Muscle of leg (tissue), 11 donors: Measurements from ENCODE around the gene CACNA1D. TPM values are rescaled to one million over a fixed set of nuclear protein-coding genes. Genes with fewer than 3 reads are reported as not detected.
A peak's percentile ranks its signal among the peaks of the same experiment; 100 is the strongest.

Source experiments
- DNase-seq: peaks from one replicate; pipeline ENCODE4 v3.0.0; 2013
- H3K27ac ChIP-seq: one replicate; pipeline ENCODE4 v1.5.1; 2013; ENCODE audit warnings: mild to moderate bottlenecking, low read length, control low read depth
- H3K27me3 ChIP-seq: one replicate; pipeline ENCODE4 v1.6.1; 2013; ENCODE audit warnings: low read length; ENCODE audit not compliant: control insufficient read depth, insufficient read depth
- H3K36me3 ChIP-seq: one replicate; pipeline ENCODE4 v1.6.1; 2013; ENCODE audit warnings: low read length; ENCODE audit not compliant: control insufficient read depth, insufficient read depth
- H3K4me1 ChIP-seq: one replicate; pipeline ENCODE4 v1.6.1; 2013; ENCODE audit warnings: low read length; ENCODE audit not compliant: control insufficient read depth, insufficient read depth
- H3K4me3 ChIP-seq: one replicate; pipeline ENCODE4 v1.5.1; 2013; ENCODE audit warnings: low read length, control low read depth
- H3K9me3 ChIP-seq: replicated peaks from 2 replicates; pipeline ENCODE4 v1.6.1; 2013; ENCODE audit warnings: low read depth, low read length; ENCODE audit not compliant: control insufficient read depth
- WGBS: methylation state at CpG from one replicate; pipeline ENCODE4 v1.1.5; 2013; ENCODE audit warnings: missing lambda C conversion rate; ENCODE audit not compliant: insufficient coverage; 5-methylcytosine and 5-hydroxymethylcytosine counted together
- polyA plus RNA-seq, 8 donors: library from polyadenylated mRNA; unstranded; fragments of 120-200 nt; gene quantifications; one replicate each; pipeline versions ENCODE4 v1.2.1 to v1.2.3, GENCODE V29; 2013; ENCODE audit warnings: inconsistent platforms in 1 of 8, low replicate concordance in 1 of 8; ENCODE audit not compliant: insufficient read length in 8 of 8, insufficient read depth in 1 of 8
- total RNA-seq: library from RNA; stranded (reverse); fragments of 120-200 nt; gene quantifications from one replicate; pipeline ENCODE4 v1.2.4, GENCODE V29; 2013

The CACNA1D gene
- total and polyA plus RNA-seq, 9 donors: 0.86 to 6.3 (median 2.1) TPM

DNA sequence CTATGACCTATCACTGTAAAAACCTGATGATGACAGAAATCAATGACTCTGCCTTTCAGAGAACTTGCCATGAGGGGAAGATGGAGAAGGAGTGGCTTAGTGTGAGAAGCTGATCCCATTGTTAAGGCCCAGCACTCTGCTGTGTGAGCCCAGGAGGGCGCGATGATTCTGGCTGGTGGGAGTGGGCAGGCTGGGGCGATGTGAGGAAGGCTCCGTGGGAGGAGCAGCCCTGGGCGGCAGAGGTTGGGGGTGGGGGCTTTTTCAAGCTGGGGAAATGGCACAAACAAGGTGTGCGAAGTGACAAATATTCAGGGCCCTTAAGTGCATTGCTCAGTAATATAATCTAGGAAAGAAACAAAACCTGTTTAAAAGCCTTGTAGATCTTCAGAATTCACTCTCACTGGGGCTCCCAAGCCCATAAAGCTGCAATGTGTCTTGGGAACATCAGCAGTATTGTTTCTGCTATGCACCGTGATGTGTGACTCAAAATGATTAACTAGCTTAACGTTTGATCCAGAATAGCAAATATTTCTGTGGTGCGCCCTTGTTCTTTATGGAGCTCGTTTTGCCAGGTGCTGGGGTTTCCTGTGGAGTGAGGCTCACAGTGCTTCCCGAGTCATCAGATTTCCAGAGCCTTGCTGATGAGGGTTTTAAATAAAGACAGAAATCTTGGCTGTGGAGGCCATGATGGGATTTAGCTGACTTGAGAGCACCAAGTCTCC is 210.8 kb downstream of the CACNA1D start:
- no peaks in the 10 kb centered on the region for H3K9me3 ChIP-seq
- DNase-seq: no peak
- H3K4me1 ChIP-seq: peaks cover 10% of the 10 kb centered on the region
- no peak overlapping the region for H3K4me3 ChIP-seq
- H3K36me3 ChIP-seq: no peaks in the 10 kb centered on the region
- no peak overlapping the region for H3K27ac ChIP-seq
- peaks cover 3% of the 10 kb centered on the region for H3K27me3 ChIP-seq
- 56% methylated on average over 8 of the region's 11 CpGs for WGBS

DNA sequence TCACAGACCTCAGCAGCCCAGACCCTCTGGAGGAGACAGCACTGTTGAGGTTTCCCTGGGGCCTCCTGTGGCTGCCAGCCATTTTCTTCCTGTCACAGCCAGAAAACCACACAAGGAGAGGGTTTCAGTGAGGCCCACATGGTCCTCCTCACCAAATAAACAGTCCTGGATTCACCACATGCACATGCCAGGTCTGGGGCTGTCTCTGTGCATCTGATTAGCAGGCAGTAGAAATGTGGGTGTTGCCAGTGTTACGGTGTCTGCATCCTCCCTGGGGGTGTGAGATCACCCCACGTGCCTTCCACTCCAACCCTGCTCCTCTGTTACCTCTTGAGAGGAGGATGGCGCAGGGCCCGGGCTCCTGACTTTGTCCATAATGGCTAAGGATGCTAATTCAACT is 211.4 kb downstream of the CACNA1D start:
- no peak for DNase-seq
- H3K4me3 ChIP-seq: no peak overlapping the region
- no peak overlapping the region for H3K27ac ChIP-seq
- 70% methylated on average over 4 of the region's 4 CpGs for WGBS
- H3K4me1 ChIP-seq: peaks cover 10% of the 10 kb centered on the region
- H3K36me3 ChIP-seq: no peaks in the 10 kb centered on the region
- H3K27me3 ChIP-seq: peaks cover 3% of the 10 kb centered on the region
- no peaks in the 10 kb centered on the region for H3K9me3 ChIP-seq

DNA sequence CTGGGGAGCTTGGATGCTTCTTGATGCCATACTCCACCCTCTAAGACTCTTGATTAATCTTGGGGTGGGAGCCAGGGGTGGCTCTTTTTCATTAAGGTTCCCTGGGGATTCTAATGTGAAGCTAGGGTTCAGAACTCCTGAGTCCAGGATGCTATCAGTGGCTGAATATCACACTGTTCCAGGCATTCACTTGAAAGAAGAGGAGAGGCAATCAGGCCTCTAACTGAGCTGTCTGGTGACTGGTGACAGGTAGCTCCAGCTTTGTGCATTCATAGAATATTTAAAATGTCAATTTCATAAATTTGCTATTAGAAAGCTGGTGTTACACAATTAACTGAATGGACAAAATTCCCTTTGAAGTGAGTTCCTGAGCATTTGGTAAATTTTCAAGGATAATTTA is 212.8 kb downstream of the CACNA1D start:
- Histone ChIP-seq H3K36me3 (no peaks in the 10 kb centered on the region), H3K27ac (no peak overlapping the region), H3K9me3 (no peaks in the 10 kb centered on the region), H3K27me3 (peaks cover 3% of the 10 kb centered on the region), H3K4me1 (peaks cover 10% of the 10 kb centered on the region), H3K4me3 (no peak overlapping the region)
- no peak for DNase-seq

- H3K4me1 ChIP-seq: peaks cover 10% of the 10 kb centered on the region
- H3K4me3 ChIP-seq: no peak overlapping the region
- no peak for DNase-seq
- no peak overlapping the region for H3K27ac ChIP-seq
- H3K36me3 ChIP-seq: no peaks in the 10 kb centered on the region
- H3K27me3 ChIP-seq: peaks cover 3% of the 10 kb centered on the region
- WGBS: 48% methylated on average over 2 of the region's 4 CpGs
- no peaks in the 10 kb centered on the region for H3K9me3 ChIP-seq
Observed at GRCh38 chr3:53708001-53708621, 213.7 kb downstream of the CACNA1D start.

DNA sequence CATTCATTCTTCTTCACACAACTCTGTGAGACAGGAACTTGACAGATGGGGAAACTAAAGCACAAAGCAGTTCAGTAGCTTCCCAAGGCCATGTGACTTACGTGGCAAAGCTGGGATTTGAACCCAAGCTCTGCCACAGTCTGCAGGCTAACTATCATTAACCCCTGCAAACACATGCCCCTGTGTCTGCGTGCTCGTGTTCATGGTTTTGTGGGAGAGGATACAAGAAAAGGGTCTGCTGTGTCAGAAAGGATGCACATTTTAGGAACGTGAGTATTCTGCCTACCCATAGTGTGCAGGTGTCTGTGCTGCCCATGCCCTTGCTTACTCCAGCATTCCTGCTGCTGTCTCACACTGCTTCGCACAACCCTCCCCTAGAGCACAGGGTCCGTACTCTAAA is 214.8 kb downstream of the CACNA1D start:
- DNase-seq: no peak
- no peak overlapping the region for H3K4me3 ChIP-seq
- H3K27me3 ChIP-seq: peaks cover 3% of the 10 kb centered on the region
- no peak overlapping the region for H3K27ac ChIP-seq
- WGBS: no CpG with 5 or more reads among the region's 6 CpGs
- H3K4me1 ChIP-seq: peaks cover 10% of the 10 kb centered on the region
- no peaks in the 10 kb centered on the region for H3K36me3 ChIP-seq
- H3K9me3 ChIP-seq: no peaks in the 10 kb centered on the region

- H3K4me3 ChIP-seq: no peak overlapping the region
- peaks cover 3% of the 10 kb centered on the region for H3K27me3 ChIP-seq
- H3K4me1 ChIP-seq: peaks cover 7% of the 10 kb centered on the region
- peak; percentile 73 for DNase-seq
- H3K36me3 ChIP-seq: no peaks in the 10 kb centered on the region
- no peak overlapping the region for H3K27ac ChIP-seq
- 3% methylated on average over 7 of the region's 11 CpGs for WGBS
- no peaks in the 10 kb centered on the region for H3K9me3 ChIP-seq
Observed at GRCh38 chr3:53709860-53710674, 215.7 kb downstream of the CACNA1D start.

- WGBS: 75% methylated on average over 6 of the region's 6 CpGs
- no peak overlapping the region for H3K27ac ChIP-seq
- DNase-seq: no peak
Observed at GRCh38 chr3:53711387-53711786, 217.0 kb downstream of the CACNA1D start.

DNA sequence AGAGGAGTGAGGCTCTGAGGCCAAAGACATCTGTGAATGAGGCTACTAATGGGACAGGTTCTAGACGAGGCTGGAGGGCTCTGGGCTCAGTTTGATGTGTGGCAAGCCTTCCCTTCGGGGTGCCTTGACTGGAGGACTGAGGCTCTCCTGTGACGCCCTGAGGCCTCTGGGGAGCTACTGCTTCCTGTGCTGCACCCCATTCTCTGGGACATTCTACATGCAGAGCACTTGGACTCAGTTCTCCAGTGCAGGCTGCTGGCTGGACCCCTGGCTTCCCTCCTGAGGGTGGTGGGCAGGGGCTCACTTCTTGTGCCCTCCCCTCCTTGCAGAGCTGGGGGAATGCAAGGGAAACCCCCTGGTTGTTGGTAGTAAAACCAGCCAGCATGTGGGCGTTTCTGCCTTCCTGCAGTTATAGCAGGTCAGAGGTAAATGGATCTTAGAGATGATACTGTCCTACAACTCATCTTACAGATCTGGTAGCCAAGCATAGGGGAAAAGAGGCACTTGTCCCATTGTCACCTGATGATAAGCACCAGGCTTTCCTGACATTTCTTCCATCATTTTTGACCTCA is 218.5 kb downstream of the CACNA1D start:
- no peak overlapping the region for H3K27ac ChIP-seq
- H3K9me3 ChIP-seq: no peaks in the 10 kb centered on the region
- WGBS: 69% methylated on average over 3 of the region's 4 CpGs
- no peak overlapping the region for H3K4me3 ChIP-seq
- peaks cover 2% of the 10 kb centered on the region for H3K4me1 ChIP-seq
- DNase-seq: no peak
- H3K27me3 ChIP-seq: peaks cover 3% of the 10 kb centered on the region
- no peaks in the 10 kb centered on the region for H3K36me3 ChIP-seq

More at GRCh38 chr3:53711387-53711786, 217.0 kb downstream of the CACNA1D start:
- Histone ChIP-seq H3K4me1 (peaks cover 2% of the 10 kb centered on the region), H3K27me3 (peaks cover 3% of the 10 kb centered on the region), H3K9me3 (no peaks in the 10 kb centered on the region), H3K4me3 (no peak overlapping the region), H3K36me3 (no peaks in the 10 kb centered on the region)

DNA sequence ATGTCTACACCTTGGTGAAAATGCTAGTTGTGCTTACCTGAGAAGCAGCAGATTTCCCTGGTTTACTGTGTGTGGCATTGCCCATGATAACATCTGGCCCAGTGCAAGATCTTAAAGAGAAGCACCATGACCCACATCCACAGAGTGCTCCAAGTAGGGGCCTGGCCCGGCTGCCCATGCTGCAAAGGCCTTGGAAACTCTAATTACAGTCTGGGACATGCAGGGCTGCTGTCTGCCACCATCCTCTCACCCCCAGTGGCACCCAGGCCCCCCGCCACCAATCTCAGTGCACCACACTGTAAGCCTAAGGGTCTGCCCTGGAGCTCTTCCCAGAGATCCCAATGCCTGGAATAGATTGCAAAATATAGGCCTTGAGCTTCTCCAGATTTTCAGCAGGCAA is 219.2 kb downstream of the CACNA1D start:
- no peaks in the 10 kb centered on the region for H3K27me3 ChIP-seq
- H3K9me3 ChIP-seq: no peaks in the 10 kb centered on the region
- WGBS: 90% methylated on average over 2 of the region's 2 CpGs
- H3K4me3 ChIP-seq: no peak overlapping the region
- H3K27ac ChIP-seq: no peak overlapping the region
- H3K36me3 ChIP-seq: no peaks in the 10 kb centered on the region
- DNase-seq: no peak
- peaks cover 2% of the 10 kb centered on the region for H3K4me1 ChIP-seq
